DMS153 (cell line): ENCODE measurements around the gene FAM222B.

ENCODE experiments used
- DNase-seq: peaks from one replicate; lab custom pipeline; 2025; lab: John Stamatoyannopoulos, UW

Gene FAM222B

DNA sequence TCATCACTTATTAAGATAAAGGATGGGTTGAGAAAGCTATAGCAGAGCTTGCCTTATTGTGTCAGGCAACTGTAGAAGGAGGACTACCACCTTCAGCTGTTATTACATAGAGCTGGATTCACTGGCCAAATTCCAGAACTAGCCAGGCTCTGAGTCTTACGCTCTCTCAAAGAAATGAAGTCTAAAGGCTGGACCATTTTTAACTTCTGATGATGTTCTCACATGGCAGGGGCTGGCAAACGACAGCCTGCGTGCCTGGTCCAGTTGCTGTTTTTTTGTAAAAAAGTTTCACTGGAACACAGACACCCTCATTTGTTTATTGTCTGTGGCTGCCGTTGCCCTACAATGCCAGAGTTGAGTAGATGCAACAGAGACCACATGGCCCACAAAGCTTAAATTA, 77.6 kb downstream of the FAM222B start:
- DNase-seq: no peak

GRCh38 chr17:28763804-28764266, 78.8 kb downstream of the FAM222B start:
- DNase-seq: peak; percentile 57

GRCh38 chr17:28763137-28763799, 79.3 kb downstream of the FAM222B start:
- no peak for DNase-seq

GRCh38 chr17:28760601-28761562, 81.7 kb downstream of the FAM222B start:
- DNase-seq: peak; percentile 97

DNA sequence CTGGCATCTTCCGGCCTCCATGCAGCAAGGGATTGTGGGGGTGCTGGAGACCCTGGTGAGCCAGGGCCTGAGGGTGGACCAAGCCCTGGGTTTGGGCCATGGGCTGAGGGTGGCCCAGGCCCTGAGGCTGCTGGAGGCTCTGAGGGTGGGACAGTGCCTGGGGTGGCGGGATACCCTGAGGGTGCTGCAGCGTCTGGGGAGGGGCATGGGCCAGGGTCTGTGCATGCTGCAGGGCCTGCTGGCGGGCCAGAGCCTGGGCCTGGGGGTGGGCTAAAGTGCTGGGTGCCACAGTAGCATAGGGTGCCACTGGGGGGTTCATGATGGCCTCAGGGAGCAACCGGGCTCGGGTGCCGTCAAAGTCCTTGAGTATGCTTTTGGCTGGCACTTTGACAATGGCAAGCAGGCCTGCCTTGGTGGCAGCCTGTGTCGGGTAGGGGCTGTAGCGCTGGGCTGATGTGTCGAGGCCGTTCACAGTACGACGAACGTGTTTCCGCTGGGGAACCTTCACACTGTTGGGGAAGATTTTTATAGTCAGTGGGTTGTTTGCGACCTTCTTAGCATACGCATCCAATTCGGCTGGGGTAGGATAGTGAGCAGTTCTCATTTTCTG, 83.2 kb downstream of the FAM222B start:
- no peak for DNase-seq

GRCh38 chr17:28758411-28759121, 84.0 kb downstream of the FAM222B start:
- no peak for DNase-seq

DNA sequence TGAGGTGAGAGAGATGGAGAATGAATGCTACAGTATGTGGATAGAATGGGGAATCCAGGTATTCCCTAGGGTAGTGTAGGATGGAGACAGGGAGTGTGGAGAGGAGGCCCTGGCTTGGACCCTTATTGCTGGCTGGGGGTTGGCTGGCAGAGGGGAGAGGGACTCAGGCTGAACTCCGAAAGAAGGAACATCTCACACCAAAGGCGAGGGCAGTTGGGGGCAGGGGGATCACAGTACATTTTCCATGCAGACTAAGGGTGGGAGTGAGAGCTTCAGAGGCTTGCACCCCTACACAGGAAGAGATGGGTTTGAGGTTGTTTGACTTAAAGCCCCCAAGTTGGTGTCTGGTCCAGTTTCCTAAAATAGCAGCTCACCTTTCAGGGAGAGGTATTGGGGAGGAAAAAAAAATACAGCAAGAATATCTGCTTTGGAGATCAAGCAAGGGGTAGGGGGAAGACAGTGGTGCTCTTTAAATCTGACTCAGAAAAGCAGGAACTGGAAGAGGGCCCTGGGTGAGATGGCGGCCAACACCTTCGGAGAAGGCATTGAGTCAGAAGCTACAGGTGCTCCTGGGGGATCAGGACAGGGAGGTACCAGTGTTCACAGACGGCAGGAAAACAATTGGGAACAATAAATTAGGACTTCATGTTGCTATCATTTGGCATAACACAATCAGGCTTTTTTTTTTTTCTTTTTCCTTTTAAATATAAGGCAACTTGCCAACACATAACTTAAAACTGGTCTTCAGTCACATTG, 86.4 kb downstream of the FAM222B start:
- no peak for DNase-seq

GRCh38 chr17:28755486-28755885, 87.1 kb downstream of the FAM222B start:
- DNase-seq: no peak

- DNase-seq: no peak
Measured at GRCh38 chr17:28751600-28752366, 90.8 kb downstream of the FAM222B start.

- DNase-seq: peak; percentile 87
Measured at GRCh38 chr17:28750178-28751047, 92.2 kb downstream of the FAM222B start.

DNA sequence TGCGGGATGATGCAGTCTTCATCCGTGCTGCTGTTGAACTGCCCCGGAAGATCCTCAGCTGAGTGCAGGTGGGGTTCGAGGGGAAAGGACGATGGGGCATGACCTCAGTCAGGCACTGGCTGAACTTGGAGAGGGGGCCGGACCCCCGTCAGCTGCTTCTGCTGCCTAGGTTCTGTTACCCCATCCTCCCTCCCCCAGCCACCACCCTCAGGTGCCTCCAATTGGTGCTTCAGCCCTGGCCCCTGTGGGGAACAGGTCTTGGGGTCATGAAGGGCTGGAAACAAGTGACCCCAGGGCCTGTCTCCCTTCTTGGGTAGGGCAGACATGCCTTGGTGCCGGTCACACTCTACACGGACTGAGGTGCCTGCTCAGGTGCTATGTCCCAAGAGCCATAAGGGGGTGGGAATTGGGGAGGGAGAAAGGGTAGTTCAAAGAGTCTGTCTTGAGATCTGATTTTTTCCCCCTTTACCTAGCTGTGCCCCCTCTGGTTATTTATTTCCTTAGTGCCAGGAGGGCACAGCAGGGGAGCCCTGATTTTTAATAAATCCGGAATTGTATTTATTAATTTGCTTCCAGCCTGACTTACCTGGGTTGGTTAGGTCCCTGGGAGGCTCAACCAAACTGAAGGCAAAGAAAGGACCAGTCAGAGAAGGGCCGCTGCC, 92.9 kb downstream of the FAM222B start:
- no peak for DNase-seq

GRCh38 chr17:28748852-28749515, 93.6 kb downstream of the FAM222B start:
- DNase-seq: no peak

- no peak for DNase-seq
Measured at GRCh38 chr17:28747801-28748750, 94.5 kb downstream of the FAM222B start.

DNA sequence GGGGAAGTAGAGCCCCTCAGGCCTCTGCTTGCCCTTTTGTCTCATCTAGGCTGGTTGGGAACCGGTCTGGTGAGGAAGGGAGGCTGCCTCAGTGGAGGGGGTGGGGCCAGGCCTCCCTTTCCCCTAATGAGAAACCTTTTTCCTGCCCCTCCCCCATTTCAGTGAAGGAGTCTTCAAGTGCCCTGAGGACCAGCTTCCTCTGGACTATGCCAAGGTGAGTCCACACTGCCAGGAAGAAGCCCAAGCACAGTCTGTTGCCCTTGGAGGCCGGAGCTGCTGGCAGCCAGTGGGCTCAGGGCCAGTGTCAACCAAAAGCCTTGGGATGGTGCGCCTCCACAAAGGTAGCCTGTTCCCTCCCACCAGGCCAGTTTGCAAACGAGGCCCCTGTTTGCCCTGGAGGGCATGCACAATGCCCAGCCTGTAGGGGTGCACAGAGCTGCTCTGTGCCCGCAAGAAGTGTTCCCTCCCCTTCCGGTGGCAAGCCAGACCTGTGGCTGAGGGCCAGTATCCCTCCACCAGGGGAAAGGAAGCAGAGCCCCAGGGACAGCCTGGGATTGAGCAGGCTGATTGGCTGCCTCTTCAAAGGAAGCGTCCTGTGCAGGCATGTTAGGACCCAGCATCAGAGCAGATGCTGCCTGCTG, 95.4 kb downstream of the FAM222B start:
- no peak for DNase-seq

DNA sequence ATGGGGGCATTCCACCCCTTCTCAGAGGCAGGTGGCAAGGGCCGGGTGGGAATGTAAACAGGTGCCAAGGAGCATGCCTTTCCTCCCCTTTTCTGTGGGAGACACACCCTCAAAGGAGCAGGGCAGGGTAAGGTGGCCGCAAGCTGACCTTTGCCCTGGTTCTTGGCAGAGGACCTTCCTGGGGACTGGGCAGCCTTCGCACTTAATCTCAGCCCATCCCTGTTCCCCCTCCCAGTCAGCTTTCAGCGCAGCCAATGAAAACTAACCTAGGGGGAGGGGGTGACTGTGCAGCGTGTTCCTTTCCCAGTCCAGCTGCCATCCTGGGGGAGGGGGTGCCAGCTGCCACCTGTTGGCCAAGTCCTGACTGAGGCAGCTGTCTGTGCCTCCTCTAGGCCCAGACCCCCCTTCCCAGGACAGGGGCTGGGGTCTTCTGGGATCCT, 96.0 kb downstream of the FAM222B start:
- no peak for DNase-seq

DNA sequence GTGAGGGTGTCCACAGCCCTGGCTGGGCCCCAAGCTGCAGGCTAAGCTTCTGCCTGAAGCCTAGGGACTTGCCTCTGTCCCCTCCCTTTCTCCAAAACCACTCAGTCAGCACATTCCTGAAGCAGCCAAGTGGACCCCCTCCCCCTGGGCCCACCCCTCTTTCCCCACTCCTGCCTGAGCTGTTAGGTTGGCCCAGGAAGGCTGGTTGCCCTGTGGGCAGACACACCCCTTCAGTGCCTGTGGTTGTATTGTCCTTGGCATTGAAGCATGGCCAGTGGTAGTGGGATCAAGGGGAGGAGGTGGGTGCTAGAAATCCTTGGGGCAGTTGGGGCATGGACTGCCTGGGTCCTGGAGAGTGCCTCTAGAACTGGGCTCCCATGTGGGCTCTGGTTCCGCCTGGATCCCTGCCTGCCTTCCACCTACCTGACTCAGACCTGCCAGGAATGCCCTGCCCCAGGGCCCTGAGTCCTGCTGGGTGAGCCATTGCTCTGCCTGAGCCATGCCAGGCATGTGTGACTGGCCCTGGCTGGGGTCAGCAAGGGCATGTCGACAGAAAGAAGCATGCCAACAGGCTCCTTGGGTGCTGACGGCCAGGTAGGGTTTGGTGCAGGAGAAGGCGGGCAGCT, 96.7 kb downstream of the FAM222B start:
- DNase-seq: no peak
